GM12878 (cell line): ENCODE data around the gene MACROD2. TPM values are rescaled to one million over a fixed set of nuclear protein-coding genes. Genes with fewer than 3 reads are reported as not detected.

ENCODE experiments used
- ATAC-seq: fragments of 200-7000 bp; cut with Tn5 transposase; 3 replicates; pipeline ENCODE4 v1.9.1; 2020; ENCODE audit warnings: mild to moderate bottlenecking, moderate library complexity
- BruUV-seq: library from RNA; stranded (reverse); fragments of 400-500 nt; replicated peaks from 2 replicates; lab custom pipeline; 2021; lab: Mats Ljungman, UMichigan
- CTCF ChIA-PET: fragments of 300-600 bp; sonication (Branson Sonifier 250); formaldehyde crosslinking; extraction: SDS; loops from one replicate; lab custom pipeline; 2021; ENCODE audit warnings: inconsistent platforms; lab: Yijun Ruan, JAX
- POLR2A ChIA-PET: fragments of 350-600 bp; formaldehyde crosslinking; extraction: SDS; loops from one replicate; lab custom pipeline; 2021; ENCODE audit warnings: inconsistent platforms; lab: Charles Lee
- RAD21 ChIA-PET: fragments of 300-600 bp; sonication (Branson Sonifier 250); formaldehyde crosslinking; loops from one replicate; lab custom pipeline; 2023; ENCODE audit warnings: antibody characterized with exemption; ENCODE audit not compliant: unreplicated experiment; lab: Charles Lee
- SMC1A ChIA-PET: fragments of 300-600 bp; sonication (Branson Sonifier 250); formaldehyde crosslinking; loops from one replicate; lab custom pipeline; 2023; ENCODE audit not compliant: unreplicated experiment, uncharacterized antibody; lab: Charles Lee
- DNase-seq: peaks from one replicate; pipeline ENCODE4 v3.0.0-alpha.2; 2011; ENCODE audit warnings: low read depth, low spot score
- FAIRE-seq: peaks from 3 replicates; lab custom pipeline; 2011; peaks lifted over from hg19 to GRCh38; lab: Jason Lieb, UNC
- H2AFZ ChIP-seq: 2 replicates; pipeline ENCODE4 v1.6.0; 2011; ENCODE audit warnings: low read depth, low read length, control low read depth; ENCODE audit not compliant: control insufficient read depth
- H3K27ac ChIP-seq: 2 replicates; pipeline ENCODE4 v1.5.1; 2011; ENCODE audit warnings: control low read depth; ENCODE audit not compliant: control insufficient read depth, insufficient read depth
- H3K27me3 ChIP-seq, 2 experiments: replicated peaks in 1 of 2; 2 replicates each; pipeline versions ENCODE4 v1.6.0 to v1.6.1; 2011; ENCODE audit warnings: low read length in 1 of 2; ENCODE audit not compliant: control insufficient read depth in 2 of 2, insufficient read depth in 2 of 2
- H3K36me3 ChIP-seq, 2 experiments: 2 replicates each; pipeline ENCODE4 v1.5.1; 2011; ENCODE audit warnings: low read length in 1 of 2; ENCODE audit not compliant: control insufficient read depth in 2 of 2, insufficient read depth in 2 of 2
- H3K4me1 ChIP-seq: 2 replicates; pipeline ENCODE4 v1.6.1; 2011; ENCODE audit warnings: mild to moderate bottlenecking, low read length, moderate library complexity, mixed read lengths; ENCODE audit not compliant: control insufficient read depth, insufficient read depth
- H3K4me2 ChIP-seq: 2 replicates; pipeline ENCODE4 v1.6.0; 2011; ENCODE audit warnings: control low read depth; ENCODE audit not compliant: control insufficient read depth, insufficient read depth
- H3K4me3 ChIP-seq: fragments of 200-600 bp; sonication (generic); 2 replicates; pipeline ENCODE4 v1.5.1; 2016
- H3K79me2 ChIP-seq: 2 replicates; pipeline ENCODE4 v1.6.0; 2011; ENCODE audit warnings: low read length; ENCODE audit not compliant: control insufficient read depth, insufficient read depth
- H3K9ac ChIP-seq: 2 replicates; pipeline ENCODE4 v1.8.0; 2011; ENCODE audit warnings: low read length, control low read depth, mixed read lengths; ENCODE audit not compliant: control insufficient read depth, insufficient read depth
- H3K9me3 ChIP-seq: replicated peaks from 3 replicates; pipeline ENCODE4 v1.5.1; 2011; ENCODE audit warnings: mild to moderate bottlenecking, low read length; ENCODE audit not compliant: control insufficient read depth, insufficient read depth
- H4K20me1 ChIP-seq: 2 replicates; pipeline ENCODE4 v1.6.0; 2011; ENCODE audit not compliant: control insufficient read depth, insufficient read depth
- BHLHE40 ChIP-seq, 2 experiments: fragments of 450-650 bp in 1 of 2; IDR thresholded peaks; 2 replicates each; pipeline ENCODE4 v1.6.1; 2011 to 2017; ENCODE audit warnings: low read depth in 2 of 2, borderline replicate concordance in 1 of 2, improper control_type of control experiment in 1 of 2, low read length in 1 of 2, mild to moderate bottlenecking in 1 of 2
- CEBPB ChIP-seq, 2 experiments: fragments of 150-350 bp in 1 of 2; IDR thresholded peaks; 2 replicates each; pipeline ENCODE4 v1.6.1; 2012 to 2014; ENCODE audit warnings: low read depth in 2 of 2, low read length in 2 of 2, borderline replicate concordance in 1 of 2, inconsistent platforms in 1 of 2
- CREM ChIP-seq: IDR thresholded peaks from 2 replicates; pipeline ENCODE4 v1.6.1; 2014; ENCODE audit warnings: antibody characterized with exemption, low read depth
- EZH2 ChIP-seq: IDR thresholded peaks from 2 replicates; pipeline ENCODE4 v1.6.1; 2012; ENCODE audit warnings: low read depth, mild to moderate bottlenecking, control low read depth, inconsistent platforms, low read length, borderline replicate concordance; ENCODE audit not compliant: control insufficient read depth
- HDGF ChIP-seq: fragments of 450-650 bp; IDR thresholded peaks from 2 replicates; pipeline ENCODE4 v1.6.1; 2016; ENCODE audit warnings: antibody characterized with exemption
- HSF1 ChIP-seq: fragments of 150-350 bp; IDR thresholded peaks from 2 replicates; pipeline ENCODE4 v1.6.1; 2014; ENCODE audit warnings: mild to moderate bottlenecking, low read depth, low read length
- IKZF2 ChIP-seq, 2 experiments: fragments of 450-650 bp; IDR thresholded peaks; 2 replicates each; pipeline ENCODE4 v1.6.1; 2017; ENCODE audit warnings: mild to moderate bottlenecking in 2 of 2, moderate library complexity in 2 of 2
- MEF2B ChIP-seq: fragments of 450-650 bp; IDR thresholded peaks from 2 replicates; pipeline ENCODE4 v1.6.1; 2018; ENCODE audit warnings: mild to moderate bottlenecking, moderate library complexity; ENCODE audit not compliant: partially characterized antibody, poor library complexity, severe bottlenecking
- MTA3 ChIP-seq: IDR thresholded peaks from 2 replicates; pipeline ENCODE4 v1.6.1; 2012; ENCODE audit warnings: low read length, inconsistent platforms, borderline replicate concordance
- NRF1 ChIP-seq: conservative IDR thresholded peaks from 2 replicates; pipeline ENCODE4 v1.6.1; 2011; ENCODE audit warnings: mild to moderate bottlenecking, low read depth, low read length, improper control_type of control experiment
- PAX5 ChIP-seq: IDR thresholded peaks from 2 replicates; pipeline ENCODE4 v1.6.1; 2011; ENCODE audit warnings: low read depth, low read length, borderline replicate concordance
- POU2F2 ChIP-seq: IDR thresholded peaks from 3 replicates; pipeline ENCODE4 v1.6.1; 2011; ENCODE audit warnings: low read depth, mild to moderate bottlenecking, low read length, borderline replicate concordance
- RB1 ChIP-seq: fragments of 450-650 bp; formaldehyde crosslinking; IDR thresholded peaks from 2 replicates; pipeline ENCODE4 v1.6.1; 2017; ENCODE audit warnings: mild to moderate bottlenecking, borderline replicate concordance
- TAF1 ChIP-seq: IDR thresholded peaks from 2 replicates; pipeline ENCODE4 v1.6.1; 2011; ENCODE audit warnings: mild to moderate bottlenecking, low read depth, low read length, borderline replicate concordance
- WGBS: methylation state at CpG from one replicate; pipeline ENCODE4 v1.1.6; 2016; ENCODE audit warnings: low lambda C conversion rate; ENCODE audit not compliant: insufficient replicate concordance, insufficient coverage; ENCODE audit errors: missing lambda C conversion rate; 5-methylcytosine and 5-hydroxymethylcytosine counted together
- in situ Hi-C: fragments of 300-500 bp; cut with MboI; formaldehyde crosslinking; loops from 9 replicates; pipeline ENCODE4 v1.14.3; 2018; ENCODE audit warnings: mixed read lengths
- intact Hi-C: fragments of 100-400 bp; cut with micrococcal nuclease; formaldehyde crosslinking; loops from one replicate; pipeline ENCODE4 v1.14.2; 2022; ENCODE audit not compliant: unreplicated experiment
- polyA plus RNA-seq, 11 experiments: library from polyadenylated mRNA; depleted of rRNA in 4 of 11; unstranded in 6 of 11; stranded (reverse) in 5 of 11; fragments of >200 nt; fragmentation: Nextera tagmentation in 4 of 11; fragmentation: Illumina TruSeq in 1 of 11; extraction: Ambion mirVana in 4 of 11; extraction: Trizol in 1 of 11; gene quantifications; 1 replicate in 1 of 11; 2 replicates in 10 of 11; pipeline versions ENCODE4 v1.2.1 to v1.2.3, GENCODE V29; 2011 to 2016; ENCODE audit warnings: inconsistent platforms in 2 of 11, missing spikeins in 2 of 11, low read depth in 1 of 11
- total RNA-seq, 4 experiments: library from RNA; depleted of rRNA in 3 of 4; stranded (reverse); fragments of >200 nt in 3 of 4; fragmentation: Illumina TruSeq in 1 of 4; extraction: Trizol in 1 of 4; gene quantifications; 2 replicates each; pipeline versions ENCODE4 v1.2.1 to v1.2.3, GENCODE V29; 2013 to 2021
- TF ChIP-seq, protein P1 (sequence below): fragments of 450-650 bp; IDR thresholded peaks from 2 replicates; pipeline ENCODE4 v1.6.1; 2017; ENCODE audit warnings: mild to moderate bottlenecking
- TF ChIP-seq, protein P2 (sequence below): fragments of 450-650 bp; conservative IDR thresholded peaks from 2 replicates; pipeline ENCODE4 v1.6.1; 2017; ENCODE audit warnings: mild to moderate bottlenecking, moderate library complexity

The MACROD2 gene
- total and polyA plus RNA-seq, 10 of the 15 experiments (the other 5 are each of a cell fraction or from before 2014, with no cell fraction given), result 1.1 to 21.5 (median 2.2) TPM

DNA sequence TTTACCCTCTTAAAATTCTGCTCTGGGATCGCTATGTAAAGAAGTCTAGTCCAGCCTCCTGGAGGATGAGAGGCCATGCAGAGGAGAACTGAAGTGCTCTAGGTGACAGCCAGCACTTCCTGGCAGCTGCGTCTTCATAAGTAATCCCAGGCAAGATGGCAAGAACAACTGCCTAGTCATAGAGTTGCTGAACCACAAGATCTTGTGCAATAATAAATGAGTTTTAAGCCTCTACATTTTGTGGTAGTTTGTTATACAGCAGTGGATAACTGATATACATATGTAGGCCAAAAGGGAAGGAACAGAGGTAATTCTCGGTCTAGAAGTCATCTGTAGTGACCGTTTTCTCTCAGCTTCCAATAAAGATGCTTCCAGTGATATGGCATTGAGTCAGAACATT is 445.9 kb downstream of the MACROD2 start:
- WGBS, result 7% methylated on average over 4 of the region's 4 CpGs
- no peak overlapping the region for H2AFZ ChIP-seq
- no peak overlapping the region for H3K4me2 ChIP-seq
- H3K79me2 ChIP-seq, result no peaks in the 10 kb centered on the region
- TF ChIP-seq, protein P1, sequence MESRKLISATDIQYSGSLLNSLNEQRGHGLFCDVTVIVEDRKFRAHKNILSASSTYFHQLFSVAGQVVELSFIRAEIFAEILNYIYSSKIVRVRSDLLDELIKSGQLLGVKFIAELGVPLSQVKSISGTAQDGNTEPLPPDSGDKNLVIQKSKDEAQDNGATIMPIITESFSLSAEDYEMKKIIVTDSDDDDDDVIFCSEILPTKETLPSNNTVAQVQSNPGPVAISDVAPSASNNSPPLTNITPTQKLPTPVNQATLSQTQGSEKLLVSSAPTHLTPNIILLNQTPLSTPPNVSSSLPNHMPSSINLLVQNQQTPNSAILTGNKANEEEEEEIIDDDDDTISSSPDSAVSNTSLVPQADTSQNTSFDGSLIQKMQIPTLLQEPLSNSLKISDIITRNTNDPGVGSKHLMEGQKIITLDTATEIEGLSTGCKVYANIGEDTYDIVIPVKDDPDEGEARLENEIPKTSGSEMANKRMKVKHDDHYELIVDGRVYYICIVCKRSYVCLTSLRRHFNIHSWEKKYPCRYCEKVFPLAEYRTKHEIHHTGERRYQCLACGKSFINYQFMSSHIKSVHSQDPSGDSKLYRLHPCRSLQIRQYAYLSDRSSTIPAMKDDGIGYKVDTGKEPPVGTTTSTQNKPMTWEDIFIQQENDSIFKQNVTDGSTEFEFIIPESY, result no peak
- TF ChIP-seq CEBPB (IDR thresholded peaks at IDR 0.05; ENCODE audit: borderline replicate concordance in 1 of 2, low read depth in 2 of 2, low read length in 2 of 2), result no peak
- TF ChIP-seq HDGF, result no peak
- no peak for TF ChIP-seq POU2F2
- no peak for TF ChIP-seq HSF1
- no peak for TF ChIP-seq IKZF2 (IDR thresholded peaks at IDR 0.05)
- no peak for TF ChIP-seq EZH2
- TF ChIP-seq TAF1, result no peak
- TF ChIP-seq MTA3, result no peak
- TF ChIP-seq RB1, result no peak
- no peak for TF ChIP-seq PAX5
- TF ChIP-seq, protein P2, sequence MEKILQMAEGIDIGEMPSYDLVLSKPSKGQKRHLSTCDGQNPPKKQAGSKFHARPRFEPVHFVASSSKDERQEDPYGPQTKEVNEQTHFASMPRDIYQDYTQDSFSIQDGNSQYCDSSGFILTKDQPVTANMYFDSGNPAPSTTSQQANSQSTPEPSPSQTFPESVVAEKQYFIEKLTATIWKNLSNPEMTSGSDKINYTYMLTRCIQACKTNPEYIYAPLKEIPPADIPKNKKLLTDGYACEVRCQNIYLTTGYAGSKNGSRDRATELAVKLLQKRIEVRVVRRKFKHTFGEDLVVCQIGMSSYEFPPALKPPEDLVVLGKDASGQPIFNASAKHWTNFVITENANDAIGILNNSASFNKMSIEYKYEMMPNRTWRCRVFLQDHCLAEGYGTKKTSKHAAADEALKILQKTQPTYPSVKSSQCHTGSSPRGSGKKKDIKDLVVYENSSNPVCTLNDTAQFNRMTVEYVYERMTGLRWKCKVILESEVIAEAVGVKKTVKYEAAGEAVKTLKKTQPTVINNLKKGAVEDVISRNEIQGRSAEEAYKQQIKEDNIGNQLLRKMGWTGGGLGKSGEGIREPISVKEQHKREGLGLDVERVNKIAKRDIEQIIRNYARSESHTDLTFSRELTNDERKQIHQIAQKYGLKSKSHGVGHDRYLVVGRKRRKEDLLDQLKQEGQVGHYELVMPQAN, result no peak
- TF ChIP-seq MEF2B, result no peak
- TF ChIP-seq BHLHE40 (IDR thresholded peaks at IDR 0.05; ENCODE audit: borderline replicate concordance in 1 of 2, low read depth in 2 of 2, low read length in 1 of 2), result no peak
- no peak for TF ChIP-seq NRF1
- no peak for TF ChIP-seq CREM
- H3K27ac ChIP-seq, result no peak overlapping the region
- SMC1A ChIA-PET, result no interaction called here
- CTCF ChIA-PET, result no interaction called here
- H3K9ac ChIP-seq, result no peak overlapping the region
- no peaks in the 10 kb centered on the region for H3K36me3 ChIP-seq
- no peaks in the 10 kb centered on the region for H3K27me3 ChIP-seq
- ATAC-seq (no peak), FAIRE-seq (no peak), DNase-seq (no peak)
- H4K20me1 ChIP-seq, result no peaks in the 10 kb centered on the region
- POLR2A ChIA-PET, result no interaction called here
- no TSS peak for BruUV-seq
- no peaks in the 10 kb centered on the region for H3K9me3 ChIP-seq
- in situ Hi-C loops, result no loop called here
- H3K4me3 ChIP-seq, result no peak overlapping the region
- RAD21 ChIA-PET, result no interaction called here
- intact Hi-C loops, result no loop called here
- no peaks in the 10 kb centered on the region for H3K4me1 ChIP-seq
